GM11168 (cell line): ENCODE results near the gene FMO2.

Experiments
- in situ Hi-C: fragments of 300-500 bp; cut with MboI; formaldehyde crosslinking; loops from one replicate; pipeline ENCODE4 v1.12.0; 2022; ENCODE audit warnings: low sequenced_read_pairs; ENCODE audit not compliant: unreplicated experiment

Gene FMO2

DNA sequence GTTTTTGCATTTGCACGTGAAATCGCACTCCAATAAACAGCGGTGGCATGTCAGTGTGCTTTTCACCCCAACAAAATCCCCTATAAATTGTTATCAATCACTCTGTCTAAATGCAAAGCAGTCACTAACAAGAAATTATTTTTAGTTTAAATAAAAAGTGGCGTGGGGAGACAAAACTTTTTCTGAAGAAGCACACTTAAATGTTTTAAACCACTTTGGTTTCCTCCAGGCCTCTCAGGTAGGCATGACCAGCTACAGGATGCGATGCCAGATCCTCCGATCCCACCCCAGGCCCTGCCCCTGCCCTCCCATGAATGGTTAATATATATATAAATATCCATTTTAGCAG lies 66.8 kb downstream of the FMO2 start:
- in situ Hi-C loops, result loop anchor here (5.0 kb wide), 1 partner anchor 45 kb away; no protein-coding TSS in a partner anchor

DNA sequence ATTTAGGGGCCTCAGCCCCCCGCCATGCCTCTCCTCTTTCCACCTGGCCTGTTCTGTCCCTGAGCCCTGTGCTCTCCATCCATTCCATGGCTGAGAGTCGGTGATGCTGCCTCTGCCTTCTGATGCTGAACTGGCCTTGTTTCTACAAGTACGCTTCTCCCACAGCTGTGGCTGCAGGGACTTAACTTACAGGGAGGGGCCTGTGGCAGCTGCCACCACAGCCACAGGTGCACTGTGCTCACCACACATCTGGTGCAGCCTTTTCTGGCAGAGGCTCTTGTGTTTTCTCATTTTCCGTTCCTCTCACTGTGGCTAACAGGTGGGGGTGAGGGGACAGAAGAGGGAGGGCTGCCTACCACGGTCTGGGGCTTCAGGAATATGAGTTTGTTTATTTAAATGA lies 67.4 kb downstream of the FMO2 start:
- in situ Hi-C loops, result loop anchor here (5.0 kb wide), 1 partner anchor 45 kb away; no protein-coding TSS in a partner anchor

DNA sequence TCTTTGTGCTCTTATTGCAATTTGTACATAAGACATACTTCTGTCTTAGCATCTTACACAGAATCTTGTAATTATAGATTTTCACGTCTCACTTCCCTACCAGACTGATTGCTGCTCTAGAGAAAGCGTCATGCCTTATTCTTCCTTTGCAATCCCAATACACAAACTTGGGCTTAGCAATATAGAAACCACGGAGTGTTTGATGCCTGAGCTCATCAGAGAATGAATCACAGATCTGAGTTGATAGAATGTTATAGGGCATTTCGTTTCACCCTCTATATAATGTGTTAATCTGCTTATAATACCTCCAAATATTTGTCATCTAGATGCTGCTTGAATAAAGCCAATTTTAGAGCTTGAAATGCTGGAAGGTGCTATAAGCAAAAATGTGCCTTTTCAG lies 69.8 kb downstream of the FMO2 start:
- in situ Hi-C loops, result loop anchor here (5.0 kb wide), 1 partner anchor 42 kb away; no protein-coding TSS in a partner anchor

GRCh38 chr1:171256940-171257606 lies 72.0 kb downstream of the FMO2 start:
- in situ Hi-C loops, result no loop called here

GRCh38 chr1:171257607-171258076 lies 72.5 kb downstream of the FMO2 start:
- in situ Hi-C loops, result no loop called here

GRCh38 chr1:171258429-171258828 lies 73.3 kb downstream of the FMO2 start:
- in situ Hi-C loops, result no loop called here

DNA sequence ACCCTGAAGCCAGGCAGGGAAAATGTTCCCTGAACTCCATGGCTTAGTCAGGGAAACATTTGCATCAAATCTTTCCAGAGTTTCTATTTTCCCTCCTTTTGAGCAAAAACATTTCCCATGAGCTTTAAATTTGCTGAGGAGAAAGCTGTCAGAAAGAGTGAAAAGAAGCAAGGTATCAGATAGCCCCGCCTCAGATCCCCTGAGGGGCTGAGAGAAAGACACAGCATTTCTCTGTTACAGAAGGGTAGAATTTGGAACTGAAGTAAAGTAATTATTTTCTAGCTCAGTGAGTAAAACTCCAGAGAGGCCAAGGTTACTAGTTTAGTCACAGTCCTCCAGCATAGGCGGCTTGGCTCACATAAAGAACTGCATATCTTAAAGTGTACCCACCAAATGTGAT lies 73.8 kb downstream of the FMO2 start:
- in situ Hi-C loops, result no loop called here
